GM12891 (cell line): ENCODE measurements around the gene MTFR1L.

Source experiments
- DNase-seq: peaks from one replicate; pipeline ENCODE4 v3.0.0; 2011; ENCODE audit warnings: low spot score; ENCODE audit not compliant: insufficient read length
- FAIRE-seq: peaks from 2 replicates; lab custom pipeline; 2011; peaks lifted over from hg19 to GRCh38; lab: Jason Lieb, UNC
- PAX5 ChIP-seq: IDR thresholded peaks from 2 replicates; pipeline ENCODE4 v1.6.1; 2011; ENCODE audit warnings: low read length, moderate library complexity, mild to moderate bottlenecking; ENCODE audit not compliant: insufficient read depth, severe bottlenecking
- POLR2A ChIP-seq: IDR thresholded peaks from 2 replicates; pipeline ENCODE4 v1.6.1; 2011; ENCODE audit warnings: low read depth, low read length, control low read depth
- POLR2AphosphoS5 ChIP-seq: IDR thresholded peaks from 2 replicates; pipeline ENCODE4 v1.6.1; 2011; ENCODE audit warnings: low read depth, low read length, control low read depth
- POU2F2 ChIP-seq: IDR thresholded peaks from 2 replicates; pipeline ENCODE4 v1.6.1; 2011; ENCODE audit warnings: low read depth, mild to moderate bottlenecking, control low read depth, low read length, moderate library complexity
- SPI1 ChIP-seq: IDR thresholded peaks from 2 replicates; pipeline ENCODE4 v1.6.1; 2011; ENCODE audit warnings: low read depth, low read length, control low read depth
- TAF1 ChIP-seq: IDR thresholded peaks from 2 replicates; pipeline ENCODE4 v1.6.1; 2011; ENCODE audit warnings: low read depth, low read length, control low read depth

The MTFR1L gene

GRCh38 chr1:25818569-25818968 lies 1.2 kb upstream of the MTFR1L start:
- FAIRE-seq (no peak), DNase-seq (no peak)
- TF ChIP-seq SPI1, result no peak
- TF ChIP-seq POLR2AphosphoS5, result no peak
- no peak for TF ChIP-seq TAF1
- TF ChIP-seq POU2F2, result no peak
- no peak for TF ChIP-seq PAX5
- TF ChIP-seq POLR2A, result no peak

GRCh38 chr1:25820247-25821111 lies 725 bp downstream of the MTFR1L start:
- FAIRE-seq (peak; percentile 98), DNase-seq (peak; percentile 85)
- TF ChIP-seq POLR2AphosphoS5 (peak; percentile 83), TAF1 (peak; percentile 74), POLR2A (peak; percentile 79), POU2F2 (0 out of 2 replicates have a peak, but pooled peaks have one; percentile 37), PAX5 (no peak), SPI1 (peak; percentile 38; the same call in 1 of the 2 replicates)

- no peak for DNase-seq
- no peak for FAIRE-seq
- TF ChIP-seq POU2F2, result no peak; the same call in 1 of the 2 replicates
- TF ChIP-seq SPI1, result peak; percentile 74
- no peak for TF ChIP-seq PAX5
These were observed 1.3 kb downstream of the MTFR1L start for GRCh38 chr1:25821112-25821476.

GRCh38 chr1:25821630-25822091 lies 1.9 kb downstream of the MTFR1L start:
- FAIRE-seq, result peak; percentile 82
- DNase-seq, result no peak
- TF ChIP-seq SPI1 (no peak), PAX5 (no peak), POLR2A (no peak), POLR2AphosphoS5 (no peak), POU2F2 (no peak)

- FAIRE-seq (no peak), DNase-seq (no peak)
- TF ChIP-seq POLR2AphosphoS5 (no peak), POLR2A (no peak), SPI1 (no peak), POU2F2 (no peak), TAF1 (no peak), PAX5 (no peak)
These were observed 5.9 kb downstream of the MTFR1L start for GRCh38 chr1:25825605-25826004.

GRCh38 chr1:25826571-25826970 lies 6.8 kb downstream of the MTFR1L start:
- TF ChIP-seq POU2F2 (no peak), POLR2AphosphoS5 (no peak), PAX5 (no peak), TAF1 (no peak), POLR2A (no peak), SPI1 (no peak)
- no peak for DNase-seq
- FAIRE-seq, result no peak

- FAIRE-seq, result no peak
- no peak for DNase-seq
- TF ChIP-seq POU2F2, result no peak
- TF ChIP-seq PAX5, result no peak
- no peak for TF ChIP-seq POLR2AphosphoS5
- TF ChIP-seq POLR2A, result no peak
- TF ChIP-seq TAF1, result no peak
- TF ChIP-seq SPI1, result no peak
These were observed 8.7 kb downstream of the MTFR1L start for GRCh38 chr1:25828491-25828890.

GRCh38 chr1:25829046-25829445 lies 9.3 kb downstream of the MTFR1L start:
- no peak for TF ChIP-seq POU2F2
- TF ChIP-seq POLR2A, result no peak
- no peak for TF ChIP-seq POLR2AphosphoS5
- no peak for TF ChIP-seq SPI1
- TF ChIP-seq PAX5, result no peak
- TF ChIP-seq TAF1, result no peak
- DNase-seq (no peak), FAIRE-seq (no peak)

- TF ChIP-seq POLR2A (no peak), SPI1 (no peak), POLR2AphosphoS5 (no peak)
- FAIRE-seq, result no peak
- no peak for DNase-seq
These were observed 11.9 kb downstream of the MTFR1L start for GRCh38 chr1:25831569-25832196.
